Sciatic nerve (tissue), 2 donors: ENCODE results near the gene SLC25A24. TPM values are rescaled to one million over a fixed set of nuclear protein-coding genes. Genes with fewer than 3 reads are reported as not detected.
"Not testable (repeated sequence)": the region's sequence is repeated elsewhere in the genome, so short reads cannot be mapped to it uniquely, and the experiment has no call there.

Source experiments
- ATAC-seq: fragments of 200-7000 bp; cut with Tn5 transposase; one replicate; pipeline ENCODE4 v1.9.1; 2020; ENCODE audit warnings: mild to moderate bottlenecking, moderate library complexity
- DNase-seq: peaks from one replicate; pipeline ENCODE4 v3.0.0-alpha.2; 2020; ENCODE audit warnings: low spot score
- intact Hi-C: fragments of 100-400 bp; cut with DNase I; formaldehyde crosslinking; loops from one replicate; pipeline ENCODE4 v1.14.2; 2022
- total RNA-seq: library from RNA; stranded (reverse); fragmentation: NEBNext Ultra II Directional; extraction: Animal tissue kit (Norgen Biotek cat#: 25700); gene quantifications from one replicate; pipeline ENCODE4 v1.2.1, GENCODE V29; 2021
- donor health status: DM: no; HTN: no; CAD: no.
- donor health status: DM: no; HTN: no; CAD: no.

The SLC25A24 gene
- 25.8 TPM for total RNA-seq

- DNase-seq (peak; percentile 85), ATAC-seq (peak; percentile 98)
- intact Hi-C loops: no loop called here
These were observed at the start of gene SLC25A24 for GRCh38 chr1:108199781-108200686. Gene SLC25A24 (minus strand): TSS chr1:108200343. CDS start chr1:108200138, 205 bp downstream.

- ATAC-seq, DNase-seq, intact Hi-C loops: not testable (repeated sequence)
These were observed 43.8 kb upstream of the SLC25A24 start, which contains the start of gene NBPF4 for GRCh38 chr1:108243976-108244375. Gene NBPF4 (minus strand): TSS chr1:108244076. CDS start chr1:108243761, 315 bp downstream.

GRCh38 chr1:108239426-108239825 is 39.3 kb upstream of the SLC25A24 start:
- intact Hi-C loops, DNase-seq, ATAC-seq: not testable (repeated sequence)

- DNase-seq, ATAC-seq, intact Hi-C loops: not testable (repeated sequence)
These were observed 35.2 kb upstream of the SLC25A24 start for GRCh38 chr1:108235308-108235707.

- intact Hi-C loops, ATAC-seq: not testable (repeated sequence)
These were observed 32.0 kb upstream of the SLC25A24 start for GRCh38 chr1:108232183-108232582.

GRCh38 chr1:108229976-108230375 is 29.8 kb upstream of the SLC25A24 start:
- intact Hi-C loops, DNase-seq, ATAC-seq: not testable (repeated sequence)

More at GRCh38 chr1:108232183-108232582, 32.0 kb upstream of the SLC25A24 start:
- not testable (repeated sequence) for DNase-seq

- ATAC-seq, DNase-seq, intact Hi-C loops: not testable (repeated sequence)
These were observed 27.6 kb upstream of the SLC25A24 start for GRCh38 chr1:108227772-108228171.

GRCh38 chr1:108226855-108227254 is 26.7 kb upstream of the SLC25A24 start:
- intact Hi-C loops, DNase-seq, ATAC-seq: not testable (repeated sequence)

- intact Hi-C loops, ATAC-seq, DNase-seq: not testable (repeated sequence)
These were observed 23.1 kb upstream of the SLC25A24 start for GRCh38 chr1:108223226-108223625.

GRCh38 chr1:108217515-108218174 is 17.5 kb upstream of the SLC25A24 start:
- ATAC-seq, DNase-seq, intact Hi-C loops: not testable (repeated sequence)

- DNase-seq, ATAC-seq, intact Hi-C loops: not testable (repeated sequence)
These were observed 16.9 kb upstream of the SLC25A24 start for GRCh38 chr1:108217007-108217406.

- ATAC-seq, intact Hi-C loops, DNase-seq: not testable (repeated sequence)
These were observed 16.1 kb upstream of the SLC25A24 start for GRCh38 chr1:108216028-108216890.

GRCh38 chr1:108214641-108215465 is 14.7 kb upstream of the SLC25A24 start:
- DNase-seq, ATAC-seq, intact Hi-C loops: not testable (repeated sequence)

GRCh38 chr1:108211014-108211413 is 10.9 kb upstream of the SLC25A24 start:
- DNase-seq (no peak), ATAC-seq (no peak)
- intact Hi-C loops: no loop called here

GRCh38 chr1:108209456-108210108 is 9.4 kb upstream of the SLC25A24 start:
- intact Hi-C loops: no loop called here
- ATAC-seq: no peak
- no peak for DNase-seq

- intact Hi-C loops: no loop called here
- no peak for ATAC-seq
- DNase-seq: no peak
These were observed 8.7 kb upstream of the SLC25A24 start for GRCh38 chr1:108208724-108209446.
